ENCODE measurements around the gene CIBAR2.

- TF ChIP-seq, protein P1, sequence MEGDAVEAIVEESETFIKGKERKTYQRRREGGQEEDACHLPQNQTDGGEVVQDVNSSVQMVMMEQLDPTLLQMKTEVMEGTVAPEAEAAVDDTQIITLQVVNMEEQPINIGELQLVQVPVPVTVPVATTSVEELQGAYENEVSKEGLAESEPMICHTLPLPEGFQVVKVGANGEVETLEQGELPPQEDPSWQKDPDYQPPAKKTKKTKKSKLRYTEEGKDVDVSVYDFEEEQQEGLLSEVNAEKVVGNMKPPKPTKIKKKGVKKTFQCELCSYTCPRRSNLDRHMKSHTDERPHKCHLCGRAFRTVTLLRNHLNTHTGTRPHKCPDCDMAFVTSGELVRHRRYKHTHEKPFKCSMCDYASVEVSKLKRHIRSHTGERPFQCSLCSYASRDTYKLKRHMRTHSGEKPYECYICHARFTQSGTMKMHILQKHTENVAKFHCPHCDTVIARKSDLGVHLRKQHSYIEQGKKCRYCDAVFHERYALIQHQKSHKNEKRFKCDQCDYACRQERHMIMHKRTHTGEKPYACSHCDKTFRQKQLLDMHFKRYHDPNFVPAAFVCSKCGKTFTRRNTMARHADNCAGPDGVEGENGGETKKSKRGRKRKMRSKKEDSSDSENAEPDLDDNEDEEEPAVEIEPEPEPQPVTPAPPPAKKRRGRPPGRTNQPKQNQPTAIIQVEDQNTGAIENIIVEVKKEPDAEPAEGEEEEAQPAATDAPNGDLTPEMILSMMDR (conservative IDR thresholded peaks at IDR 0.05; ENCODE audit: low read length): no peak
- TF ChIP-seq EZH2phosphoT487 (IDR thresholded peaks at IDR 0.05; ENCODE audit: borderline replicate concordance, low read depth, low read length): no peak
Measured at GRCh38 chr16:85156440-85156839, 44.2 kb upstream of the CIBAR2 start.

All from OCI-LY7 (cell line).